Pericardium fibroblast (primary cell): ENCODE measurements around the gene COQ9. TPM values are rescaled to one million over a fixed set of nuclear protein-coding genes. Genes with fewer than 3 reads are reported as not detected.

Experiments used
- total RNA-seq: library from RNA; depleted of rRNA; stranded (reverse); fragments of >200 nt; gene quantifications from 2 replicates; pipeline ENCODE4 v1.2.3, GENCODE V29; 2015

Gene COQ9
- total RNA-seq: 24.5 and 27.1 TPM in 2 replicates

GRCh38 chr16:57447186-57447962 is at the start of gene COQ9, which contains the start of gene CIAPIN1:
TSS of gene COQ9 (plus strand) at chr16:57447479. CDS start at chr16:57447506, 27 bp downstream.
TSS of gene CIAPIN1 (minus strand) at chr16:57447385. CDS start at chr16:57440928, 6,457 bp downstream.

GRCh38 chr16:57403965-57404817 is 43.1 kb upstream of the COQ9 start, which contains the start of gene CCL17:
TSS of gene CCL17 (plus strand) at chr16:57404767. CDS start at chr16:57413933, 9,166 bp downstream.

GRCh38 chr16:57462209-57462977 is 15.1 kb downstream of the COQ9 start, which contains the start of gene POLR2C:
TSS of gene POLR2C (plus strand) at chr16:57462679. CDS start at chr16:57462725, 46 bp downstream.

GRCh38 chr16:57485916-57486857 is 38.9 kb downstream of the COQ9 start, which contains the start of gene DOK4:
TSS of gene DOK4 (minus strand) at chr16:57486493. CDS start at chr16:57479507, 6,986 bp downstream.

Other genes starting within 250 kb of the COQ9 start
- 57.0 and 84.8 TPM in 2 replicates for gene ARL2BP, start 202.2 kb upstream of the COQ9 start, total RNA-seq
- gene PLLP, start 162.8 kb upstream of the COQ9 start, total RNA-seq: 0.17 and 2.1 TPM in 2 replicates
- not detected in 2 replicates for gene CCL22, start 88.7 kb upstream of the COQ9 start, total RNA-seq
- 0.09 and 0.12 TPM in 2 replicates for gene CX3CL1, start 75.0 kb upstream of the COQ9 start, total RNA-seq
- gene CCL17, start 42.7 kb upstream of the COQ9 start, total RNA-seq: not detected in 2 replicates
- 27.2 and 30.0 TPM in 2 replicates for gene CIAPIN1, start 94 bp upstream of the COQ9 start, total RNA-seq
- 77.9 and 87.5 TPM in 2 replicates for gene POLR2C, start 15.2 kb downstream of the COQ9 start, total RNA-seq
- gene DOK4, start 39.0 kb downstream of the COQ9 start, total RNA-seq: 32.8 and 62.4 TPM in 2 replicates
- gene CCDC102A, start 89.1 kb downstream of the COQ9 start, total RNA-seq: 31.6 and 39.9 TPM in 2 replicates
- not detected in 2 replicates for gene ADGRG5, start 95.2 kb downstream of the COQ9 start, total RNA-seq
- 0.68 and 2.3 TPM in 2 replicates for gene ADGRG1, start 181.2 kb downstream of the COQ9 start, total RNA-seq
- gene ADGRG3, start 220.8 kb downstream of the COQ9 start, total RNA-seq: not detected in 2 replicates
- not detected in 2 replicates for gene DRC7, start 247.3 kb downstream of the COQ9 start, total RNA-seq